Esophagus squamous epithelium (tissue), 5 donors: ENCODE measurements around the gene DYNC2H1. TPM values are rescaled to one million over a fixed set of nuclear protein-coding genes. Genes with fewer than 3 reads are reported as not detected.

Source experiments
- DNase-seq: peaks from one replicate; lab custom pipeline; 2025; lab: John Stamatoyannopoulos, UW
- H3K27ac ChIP-seq, 4 donors: fragments of 200-600 bp; sonication (generic); one replicate each; pipeline ENCODE4 v1.5.1; 2016 to 2019; ENCODE audit warnings: mild to moderate bottlenecking in 1 of 4
- H3K27me3 ChIP-seq, 4 donors: fragments of 200-600 bp; sonication (generic); 1 replicate in 3 of 4; 2 replicates in 1 of 4; pipeline versions ENCODE4 v1.5.1 to v1.6.0; 2017 to 2021; ENCODE audit warnings: antibody characterized with exemption in 1 of 4
- H3K36me3 ChIP-seq, 3 donors: fragments of 200-600 bp; sonication (generic); one replicate each; pipeline ENCODE4 v1.5.1; 2016 to 2019
- H3K4me1 ChIP-seq, 3 donors: fragments of 200-600 bp; sonication (generic); one replicate each; pipeline ENCODE4 v1.5.1; 2017 to 2019
- H3K4me3 ChIP-seq, 4 donors: fragments of 200-600 bp; sonication (generic); 1 replicate in 3 of 4; 2 replicates in 1 of 4; pipeline ENCODE4 v1.5.1; 2016 to 2019; ENCODE audit warnings: mild to moderate bottlenecking in 2 of 4, moderate library complexity in 1 of 4
- H3K9me3 ChIP-seq, 3 donors: fragments of 200-600 bp; sonication (generic); one replicate each; pipeline ENCODE4 v1.5.1; 2016 to 2019
- CTCF ChIP-seq, 6 experiments: fragments of 450-650 bp in 4 of 6; fragments of 200-600 bp in 2 of 6; sonication (generic) in 2 of 6; IDR thresholded peaks; one replicate each; pipeline ENCODE4 v1.5.1; 2016 to 2019; ENCODE audit warnings: antibody characterized with exemption in 6 of 6, mild to moderate bottlenecking in 4 of 6, moderate library complexity in 4 of 6
- POLR2A ChIP-seq, 4 donors: fragments of 450-650 bp; IDR thresholded peaks; one replicate each; pipeline ENCODE4 v1.6.1; 2017; ENCODE audit warnings: antibody characterized with exemption in 4 of 4, mild to moderate bottlenecking in 4 of 4, moderate library complexity in 3 of 4
- WGBS, 2 donors: methylation state at CpG; one replicate each; pipeline ENCODE4 v1.1.5; 2018; 5-methylcytosine and 5-hydroxymethylcytosine counted together
- intact Hi-C: fragments of 100-400 bp; cut with DNase I; formaldehyde crosslinking; loops from one replicate; pipeline ENCODE4 v1.15.0; 2022
- total RNA-seq, 4 donors: library from RNA; depleted of rRNA; stranded (reverse); fragments of >200 nt; gene quantifications; one replicate each; pipeline ENCODE4 v1.1.0, GENCODE V29; 2016
- donor health status: DM: yes; HTN: yes; CAD: no.

DYNC2H1 gene
- total RNA-seq, 4 donors from 2014 or later = 6.8 to 13.9 (median 9.3) TPM

GRCh38 chr11:103484545-103484944 is 375.3 kb downstream of the DYNC2H1 start:
- TF ChIP-seq CTCF (IDR thresholded peaks at IDR 0.05) = no peak
- H3K27me3 ChIP-seq = no peaks in the 10 kb centered on the region
- DNase-seq = no peak
- H3K9me3 ChIP-seq = no peaks in the 10 kb centered on the region
- intact Hi-C loops = no loop called here
- no peak overlapping the region for H3K4me3 ChIP-seq
- 93 to 97% methylated on average over 3 of the region's 3 CpGs for WGBS, 2 donors
- H3K27ac ChIP-seq = no peak overlapping the region
- H3K36me3 ChIP-seq = no peaks in the 10 kb centered on the region
- H3K4me1 ChIP-seq = no peaks in the 10 kb centered on the region

- Histone ChIP-seq H3K4me1 (no peaks in the 10 kb centered on the region), H3K27me3 (no peaks in the 10 kb centered on the region), H3K36me3 (no peaks in the 10 kb centered on the region), H3K27ac (no peak overlapping the region), H3K4me3 (no peak overlapping the region), H3K9me3 (no peaks in the 10 kb centered on the region)
- intact Hi-C loops = no loop called here
- no peak for DNase-seq
- TF ChIP-seq CTCF (IDR thresholded peaks at IDR 0.05) (no peak), POLR2A (IDR thresholded peaks at IDR 0.05) (no peak)
- WGBS, 2 donors = 75 to 83% methylated on average over 5 of the region's 5 CpGs
These were observed 377.4 kb downstream of the DYNC2H1 start for GRCh38 chr11:103486604-103487003.

- Histone ChIP-seq H3K27ac (no peak overlapping the region), H3K36me3 (no peaks in the 10 kb centered on the region), H3K4me3 (no peak overlapping the region), H3K9me3 (no peaks in the 10 kb centered on the region), H3K27me3 (no peaks in the 10 kb centered on the region), H3K4me1 (no peaks in the 10 kb centered on the region)
- intact Hi-C loops = no loop called here
- no peak for TF ChIP-seq POLR2A (IDR thresholded peaks at IDR 0.05)
- DNase-seq = no peak
- 81 to 92% methylated on average over 4 of the region's 4 CpGs for WGBS, 2 donors
These were observed 377.9 kb downstream of the DYNC2H1 start for GRCh38 chr11:103487113-103487512.

GRCh38 chr11:103488031-103488461 is 378.8 kb downstream of the DYNC2H1 start:
- no peak for DNase-seq
- no peak for TF ChIP-seq POLR2A (IDR thresholded peaks at IDR 0.05)
- intact Hi-C loops = no loop called here
- Histone ChIP-seq H3K27me3 (no peaks in the 10 kb centered on the region), H3K27ac (no peak overlapping the region), H3K4me3 (no peak overlapping the region), H3K36me3 (no peaks in the 10 kb centered on the region), H3K9me3 (no peaks in the 10 kb centered on the region), H3K4me1 (no peaks in the 10 kb centered on the region)

- WGBS, 2 donors = 45 to 83% methylated on average over 2 of the region's 2 CpGs
These were observed 379.4 kb downstream of the DYNC2H1 start for GRCh38 chr11:103488579-103488978.

GRCh38 chr11:103491777-103492176 is 382.6 kb downstream of the DYNC2H1 start:
- Histone ChIP-seq H3K27me3 (no peaks in the 10 kb centered on the region), H3K9me3 (no peaks in the 10 kb centered on the region), H3K4me3 (no peak overlapping the region), H3K27ac (no peak overlapping the region), H3K36me3 (no peaks in the 10 kb centered on the region), H3K4me1 (no peaks in the 10 kb centered on the region)
- WGBS, 2 donors = 47 to 54% methylated on average over 2 of the region's 2 CpGs
- DNase-seq = no peak
- intact Hi-C loops = no loop called here
- TF ChIP-seq CTCF (IDR thresholded peaks at IDR 0.05) (no peak), POLR2A (IDR thresholded peaks at IDR 0.05) (no peak)

More at GRCh38 chr11:103488579-103488978, 379.4 kb downstream of the DYNC2H1 start:
- intact Hi-C loops = no loop called here
- no peak for TF ChIP-seq POLR2A (IDR thresholded peaks at IDR 0.05)
- no peak for TF ChIP-seq CTCF (IDR thresholded peaks at IDR 0.05)
- no peaks in the 10 kb centered on the region for H3K4me1 ChIP-seq
- H3K9me3 ChIP-seq = no peaks in the 10 kb centered on the region
- H3K27me3 ChIP-seq = no peaks in the 10 kb centered on the region
- DNase-seq = no peak
- no peak overlapping the region for H3K27ac ChIP-seq
- no peaks in the 10 kb centered on the region for H3K36me3 ChIP-seq
- no peak overlapping the region for H3K4me3 ChIP-seq
